T-cell (primary cell): ENCODE measurements around the gene TGFBR2. TPM values are rescaled to one million over a fixed set of nuclear protein-coding genes. Genes with fewer than 3 reads are reported as not detected.
A peak's percentile ranks its signal among the peaks of the same experiment; 100 is the strongest.

Experiments used
- ATAC-seq, 4 experiments: fragments of 200-7000 bp in 3 of 4; fragments of 150-1000 bp in 1 of 4; cut with Tn5 transposase; replicated peaks in 1 of 4; 1 replicate in 3 of 4; 2 replicates in 1 of 4; pipeline ENCODE4 v1.10.0; 2021; ENCODE audit warnings: moderate library complexity in 3 of 4, mild to moderate bottlenecking in 2 of 4, moderate number of reproducible peaks in 1 of 4
- CTCF ChIA-PET, 2 donors: fragments of 300-600 bp; sonication (Branson Sonifier 250); formaldehyde crosslinking; loops; one replicate each; lab custom pipeline; 2022; ENCODE audit warnings: antibody characterized with exemption in 2 of 2; lab: Charles Lee
- POLR2A ChIA-PET, 2 donors: fragments of 300-600 bp; sonication (Branson Sonifier 250); formaldehyde crosslinking; loops; one replicate each; lab custom pipeline; 2022; ENCODE audit warnings: antibody characterized with exemption in 2 of 2; lab: Charles Lee
- DNase-seq, 35 experiments: peaks; one replicate each; pipeline versions ENCODE4 v3.0.0 to v3.0.0-alpha.2; 2013 to 2023
- H3K27ac ChIP-seq: one replicate; pipeline ENCODE4 v1.5.1; 2013; ENCODE audit warnings: low read length
- H3K27me3 ChIP-seq, 2 experiments: replicated peaks in 1 of 2; 1 replicate in 1 of 2; 2 replicates in 1 of 2; pipeline versions ENCODE4 v1.6.1 to v1.7.0; 2013; ENCODE audit warnings: low read length in 1 of 2, mixed read lengths in 1 of 2; ENCODE audit not compliant: control insufficient read depth in 2 of 2, insufficient read depth in 2 of 2; ENCODE audit errors: extremely low read depth in 1 of 2
- H3K36me3 ChIP-seq, 2 donors: 1 replicate in 1 of 2; 2 replicates in 1 of 2; pipeline versions ENCODE4 v1.6.1 to v1.7.0; 2013; ENCODE audit warnings: low read length in 1 of 2; ENCODE audit not compliant: control insufficient read depth in 2 of 2, insufficient read depth in 1 of 2; ENCODE audit errors: extremely low read depth in 1 of 2
- H3K4me1 ChIP-seq, 2 experiments: 1 replicate in 1 of 2; 2 replicates in 1 of 2; pipeline versions ENCODE4 v1.6.1 to v1.7.0; 2013; ENCODE audit warnings: low read length in 2 of 2, mixed read lengths in 1 of 2; ENCODE audit not compliant: insufficient read depth in 2 of 2, control insufficient read depth in 1 of 2; ENCODE audit errors: extremely low read depth in 1 of 2
- H3K4me3 ChIP-seq, 2 donors: 1 replicate in 1 of 2; 2 replicates in 1 of 2; pipeline versions ENCODE4 v1.5.1 to v1.7.0; 2013; ENCODE audit warnings: mild to moderate bottlenecking in 2 of 2, low read length in 1 of 2, moderate library complexity in 1 of 2; ENCODE audit not compliant: control insufficient read depth in 1 of 2; ENCODE audit errors: extremely low read depth in 1 of 2
- H3K9me3 ChIP-seq: 2 replicates; pipeline ENCODE4 v1.7.0; 2013
- H3K27ac Mint-ChIP-seq, 2 donors: one replicate each; pipeline ENCODE4 v1.8.0; 2020 to 2021; ENCODE audit warnings: mild to moderate bottlenecking in 2 of 2, mixed read lengths in 2 of 2
- H3K27me3 Mint-ChIP-seq, 2 donors: one replicate each; pipeline ENCODE4 v1.8.0; 2021 to 2022; ENCODE audit warnings: mixed read lengths in 2 of 2
- H3K36me3 Mint-ChIP-seq: one replicate; pipeline ENCODE4 v1.8.0; 2021; ENCODE audit warnings: mixed read lengths
- H3K4me1 Mint-ChIP-seq, 3 donors: one replicate each; pipeline ENCODE4 v1.8.0; 2020 to 2022; ENCODE audit warnings: mixed read lengths in 3 of 3, mild to moderate bottlenecking in 1 of 3
- H3K4me3 Mint-ChIP-seq, 3 donors: one replicate each; pipeline ENCODE4 v1.8.0; 2020 to 2022; ENCODE audit warnings: mild to moderate bottlenecking in 3 of 3, mixed read lengths in 3 of 3, moderate library complexity in 3 of 3
- H3K9me3 Mint-ChIP-seq, 3 donors: one replicate each; pipeline ENCODE4 v1.8.0; 2020 to 2022; ENCODE audit warnings: mixed read lengths in 3 of 3
- WGBS: methylation state at CpG from one replicate; pipeline ENCODE4 v1.1.5; 2013; ENCODE audit warnings: missing lambda C conversion rate; ENCODE audit not compliant: insufficient coverage; 5-methylcytosine and 5-hydroxymethylcytosine counted together
- total RNA-seq, 35 experiments: library from RNA in 6 of 35; stranded (reverse) in 6 of 35; fragments of 120-200 nt in 1 of 35; gene quantifications; one replicate each; pipeline versions ENCODE4 v1.2.1 to v1.2.4 and lab custom pipeline; 2013 to 2026

Gene TGFBR2
- total RNA-seq, 5 donors from 2014 or later (not counting 1 experiment from before 2014, with no cell fraction given), result 114 to 145 (median 127) TPM

- ChIA-PET POLR2A (interaction anchor here in 1 of 2 donors (0.6 kb wide), 2 partner anchors 47 to 61 kb away, joined by 3 read pairs; no protein-coding TSS in a partner anchor), CTCF (interaction anchor here in 1 of 2 donors (0.6 to 0.9 kb wide), 2 partner anchors 54 to 341 kb away, joined by 3 to 4 read pairs; partner anchors contain the start of gene TGFBR2)
- Histone ChIP-seq H3K27ac (peak overlapping the region; percentile 59), H3K4me1 (peaks cover 77 to 99% of the 10 kb centered on the region in 2 experiments), H3K27me3 (no peaks in the 10 kb centered on the region), H3K4me3 (peak overlapping the region in 1 of 2 donors; percentile 23), H3K9me3 (no peaks in the 10 kb centered on the region), H3K36me3 (peaks cover 6 to 54% of the 10 kb centered on the region in 2 donors)
- ATAC-seq, result no peak
- no peak for DNase-seq
- H3K4me3 Mint-ChIP-seq, result peak overlapping the region; percentile 2 to 55 (median 45)
- H3K27me3 Mint-ChIP-seq, result no peaks in the 10 kb centered on the region
- H3K4me1 Mint-ChIP-seq, result peaks cover 97 to 99% (median 97%) of the 10 kb centered on the region in 3 donors
- WGBS, result no CpG with 5 or more reads among the region's 3 CpGs
- H3K27ac Mint-ChIP-seq, result peak overlapping the region; percentile 93 to 95
- peaks cover 51% of the 10 kb centered on the region for H3K36me3 Mint-ChIP-seq
- no peaks in the 10 kb centered on the region for H3K9me3 Mint-ChIP-seq
Measured at GRCh38 chr3:30660656-30661055, 54.3 kb downstream of the TGFBR2 start.

DNA sequence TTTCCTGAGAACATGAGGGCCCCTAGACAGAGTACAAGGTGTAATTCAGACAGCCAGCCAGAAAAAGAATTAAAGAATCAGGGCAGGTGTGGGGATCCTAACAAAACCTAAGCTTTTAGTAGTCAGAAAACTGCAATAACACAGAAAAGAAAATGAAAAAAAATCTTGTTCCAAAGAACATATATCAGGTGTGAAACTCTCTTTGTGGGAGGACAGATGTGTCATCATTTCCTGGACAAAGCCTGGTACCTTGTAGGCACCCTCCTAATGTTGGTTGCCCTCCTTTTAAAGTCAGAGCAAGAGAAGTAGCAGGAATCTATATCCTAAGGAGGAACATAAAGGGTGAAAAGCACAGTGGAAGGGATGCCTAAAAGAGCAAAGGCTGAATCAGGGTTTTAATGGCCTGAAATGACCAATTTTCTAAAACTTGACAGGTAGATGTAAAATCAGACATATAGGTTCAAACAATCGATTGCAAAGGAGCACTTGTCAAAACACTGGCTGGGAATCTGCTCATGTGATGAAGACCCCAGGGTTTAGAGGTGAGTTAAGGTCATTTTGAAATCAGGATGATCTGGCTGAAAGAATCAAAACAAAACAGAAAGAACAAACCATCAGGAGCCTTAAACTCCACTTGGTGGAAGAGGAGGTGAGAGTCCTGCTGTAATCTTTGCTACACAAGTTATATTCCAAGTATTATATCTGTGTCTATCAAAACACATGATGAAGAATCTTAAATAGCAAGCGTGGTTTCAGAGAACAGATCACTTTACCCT lies 54.9 kb downstream of the TGFBR2 start:
- H3K4me3 Mint-ChIP-seq, result peak overlapping the region; percentile 2 to 55 (median 45)
- CTCF ChIA-PET, result interaction anchor here in 1 of 2 donors (0.9 kb wide), 1 partner anchor 342 kb away, joined by 4 read pairs; no protein-coding TSS in a partner anchor

GRCh38 chr3:30662836-30663235 lies 56.4 kb downstream of the TGFBR2 start:
- peak overlapping the region in 1 of 3 donors; percentile 60 for H3K4me3 Mint-ChIP-seq
- CTCF ChIA-PET, result interaction anchor here in 1 of 2 donors (0.5 to 0.7 kb wide), 3 partner anchors 28 to 62 kb away, joined by 3 to 4 read pairs (median 3); no protein-coding TSS in a partner anchor

More for the DNA sequence above, 54.9 kb downstream of the TGFBR2 start:
- POLR2A ChIA-PET, result no interaction called here
- Histone ChIP-seq H3K27me3 (no peaks in the 10 kb centered on the region), H3K36me3 (peaks cover 6 to 49% of the 10 kb centered on the region in 2 donors), H3K9me3 (no peaks in the 10 kb centered on the region), H3K27ac (peak overlapping the region; percentile 59), H3K4me3 (no peak overlapping the region), H3K4me1 (peaks cover 71 to 99% of the 10 kb centered on the region in 2 experiments)
- H3K9me3 Mint-ChIP-seq, result no peaks in the 10 kb centered on the region
- H3K27me3 Mint-ChIP-seq, result no peaks in the 10 kb centered on the region
- no CpG with 5 or more reads among the region's 2 CpGs for WGBS
- peaks cover 97 to 98% (median 97%) of the 10 kb centered on the region in 3 donors for H3K4me1 Mint-ChIP-seq
- H3K27ac Mint-ChIP-seq, result peak overlapping the region; percentile 93 to 95
- peaks cover 47% of the 10 kb centered on the region for H3K36me3 Mint-ChIP-seq
- DNase-seq (no peak), ATAC-seq (peak in 1 of 4 experiments; percentile 7)

DNA sequence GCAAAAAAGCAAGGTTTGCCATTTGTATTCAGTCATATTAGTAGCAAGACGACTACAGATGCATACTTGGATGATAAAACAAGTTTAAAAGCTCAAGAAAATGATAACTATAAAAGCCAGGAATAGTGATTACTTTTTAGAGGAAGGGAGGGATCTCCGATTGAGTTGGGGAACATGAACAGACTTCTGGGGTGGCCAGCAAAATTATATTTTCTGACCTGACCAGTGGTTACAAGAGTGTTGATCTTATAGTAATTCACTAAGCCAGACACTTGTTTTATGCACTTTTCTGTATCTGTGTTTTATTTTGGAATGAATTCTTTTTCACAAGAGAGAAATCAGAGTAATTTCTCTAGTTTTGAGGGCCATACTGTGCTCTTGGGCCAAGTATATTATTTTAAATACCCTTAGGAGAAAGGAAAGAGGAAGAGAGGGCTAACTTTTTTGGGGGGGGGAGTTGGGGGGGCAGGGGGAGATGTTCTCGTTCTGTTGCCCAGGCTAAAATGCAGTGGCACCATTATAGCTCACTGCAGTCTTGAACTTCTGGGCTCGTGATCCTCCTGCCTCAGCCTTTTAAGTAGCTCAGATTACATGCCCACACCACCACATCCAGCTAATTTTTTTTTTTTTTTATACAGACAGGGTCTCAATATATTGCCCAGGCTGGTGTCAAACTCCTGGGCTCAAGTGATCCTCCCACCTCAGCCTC lies 57.3 kb downstream of the TGFBR2 start:
- ChIA-PET CTCF (interaction anchor here (0.5 to 1.8 kb wide), 6 partner anchors 9 to 536 kb away, joined by 3 to 6 read pairs (median 4); no protein-coding TSS in a partner anchor), POLR2A (interaction anchor here (0.6 to 1.4 kb wide), 9 partner anchors 8 to 316 kb away, joined by 3 to 6 read pairs (median 4); no protein-coding TSS in a partner anchor)
- H3K9me3 ChIP-seq, result no peaks in the 10 kb centered on the region
- no peaks in the 10 kb centered on the region for H3K27me3 ChIP-seq
- DNase-seq (no peak), ATAC-seq (no peak)
- H3K27ac ChIP-seq, result peak overlapping the region; percentile 62
- peaks cover 3 to 40% of the 10 kb centered on the region in 2 donors for H3K36me3 ChIP-seq
- peaks cover 95 to 98% (median 97%) of the 10 kb centered on the region in 3 donors for H3K4me1 Mint-ChIP-seq
- peaks cover 41% of the 10 kb centered on the region for H3K36me3 Mint-ChIP-seq
- H3K4me3 Mint-ChIP-seq, result peak overlapping the region in 2 of 3 donors; percentile 51 to 60
- 83% methylated on average over 1 of the region's 4 CpGs for WGBS
- no peaks in the 10 kb centered on the region for H3K27me3 Mint-ChIP-seq
- H3K9me3 Mint-ChIP-seq, result no peaks in the 10 kb centered on the region
- no peak overlapping the region for H3K4me3 ChIP-seq
- H3K4me1 ChIP-seq, result peaks cover 64 to 96% of the 10 kb centered on the region in 2 experiments
- peak overlapping the region; percentile 93 to 95 for H3K27ac Mint-ChIP-seq

More at GRCh38 chr3:30662836-30663235, 56.4 kb downstream of the TGFBR2 start:
- H3K27me3 ChIP-seq, result no peaks in the 10 kb centered on the region
- H3K9me3 ChIP-seq, result no peaks in the 10 kb centered on the region
- no peak overlapping the region for H3K4me3 ChIP-seq
- POLR2A ChIA-PET, result interaction anchor here in 1 of 2 donors (0.7 kb wide), 1 partner anchor 37 kb away, joined by 4 read pairs; no protein-coding TSS in a partner anchor
- peak overlapping the region; percentile 11 for H3K27ac ChIP-seq
- 86% methylated on average over 1 of the region's 3 CpGs for WGBS
- peaks cover 32% of the 10 kb centered on the region for H3K36me3 Mint-ChIP-seq
- peaks cover 3 to 36% of the 10 kb centered on the region in 2 donors for H3K36me3 ChIP-seq
- no peak for DNase-seq
- H3K27me3 Mint-ChIP-seq, result no peaks in the 10 kb centered on the region
- peaks cover 64 to 96% of the 10 kb centered on the region in 2 experiments for H3K4me1 ChIP-seq
- no peaks in the 10 kb centered on the region for H3K9me3 Mint-ChIP-seq
- no peak for ATAC-seq
- H3K4me1 Mint-ChIP-seq, result peaks cover 95 to 98% (median 97%) of the 10 kb centered on the region in 3 donors
- peak overlapping the region; percentile 93 to 95 for H3K27ac Mint-ChIP-seq

- H3K4me3 Mint-ChIP-seq, result peak overlapping the region; percentile 34 to 60 (median 51)
- H3K4me1 Mint-ChIP-seq, result peaks cover 94 to 97% (median 97%) of the 10 kb centered on the region in 3 donors
- no peaks in the 10 kb centered on the region for H3K27me3 Mint-ChIP-seq
- H3K36me3 ChIP-seq, result peaks cover 3 to 44% of the 10 kb centered on the region in 2 donors
- no peaks in the 10 kb centered on the region for H3K9me3 Mint-ChIP-seq
- peak overlapping the region; percentile 93 to 95 for H3K27ac Mint-ChIP-seq
- no CpG with 5 or more reads among the region's 8 CpGs for WGBS
- H3K4me3 ChIP-seq, result no peak overlapping the region
- ChIA-PET POLR2A (interaction anchor here (0.6 to 1.4 kb wide), 8 partner anchors 9 to 57 kb away, joined by 3 to 6 read pairs (median 4); no protein-coding TSS in a partner anchor), CTCF (interaction anchor here in 1 of 2 donors (0.8 to 1.8 kb wide), 4 partner anchors 9 to 35 kb away, joined by 4 to 6 read pairs (median 4); no protein-coding TSS in a partner anchor)
- H3K36me3 Mint-ChIP-seq, result peaks cover 41% of the 10 kb centered on the region
- peak in 26 of 35 experiments; percentile 32 to 79 (median 54) for DNase-seq
- peak in 2 of 4 experiments; percentile 28 to 50 for ATAC-seq
- no peaks in the 10 kb centered on the region for H3K9me3 ChIP-seq
- H3K4me1 ChIP-seq, result peaks cover 64 to 93% of the 10 kb centered on the region in 2 experiments
- no peaks in the 10 kb centered on the region for H3K27me3 ChIP-seq
- peak overlapping the region; percentile 62 for H3K27ac ChIP-seq
Measured at GRCh38 chr3:30664459-30664858, 58.1 kb downstream of the TGFBR2 start.
